NCI-H2196 (cell line): ENCODE measurements around the gene OTUD5.

Experiments
- DNase-seq: peaks from one replicate; lab custom pipeline; 2025; ENCODE audit not compliant: unreplicated experiment; lab: John Stamatoyannopoulos, UW

The OTUD5 gene

DNA sequence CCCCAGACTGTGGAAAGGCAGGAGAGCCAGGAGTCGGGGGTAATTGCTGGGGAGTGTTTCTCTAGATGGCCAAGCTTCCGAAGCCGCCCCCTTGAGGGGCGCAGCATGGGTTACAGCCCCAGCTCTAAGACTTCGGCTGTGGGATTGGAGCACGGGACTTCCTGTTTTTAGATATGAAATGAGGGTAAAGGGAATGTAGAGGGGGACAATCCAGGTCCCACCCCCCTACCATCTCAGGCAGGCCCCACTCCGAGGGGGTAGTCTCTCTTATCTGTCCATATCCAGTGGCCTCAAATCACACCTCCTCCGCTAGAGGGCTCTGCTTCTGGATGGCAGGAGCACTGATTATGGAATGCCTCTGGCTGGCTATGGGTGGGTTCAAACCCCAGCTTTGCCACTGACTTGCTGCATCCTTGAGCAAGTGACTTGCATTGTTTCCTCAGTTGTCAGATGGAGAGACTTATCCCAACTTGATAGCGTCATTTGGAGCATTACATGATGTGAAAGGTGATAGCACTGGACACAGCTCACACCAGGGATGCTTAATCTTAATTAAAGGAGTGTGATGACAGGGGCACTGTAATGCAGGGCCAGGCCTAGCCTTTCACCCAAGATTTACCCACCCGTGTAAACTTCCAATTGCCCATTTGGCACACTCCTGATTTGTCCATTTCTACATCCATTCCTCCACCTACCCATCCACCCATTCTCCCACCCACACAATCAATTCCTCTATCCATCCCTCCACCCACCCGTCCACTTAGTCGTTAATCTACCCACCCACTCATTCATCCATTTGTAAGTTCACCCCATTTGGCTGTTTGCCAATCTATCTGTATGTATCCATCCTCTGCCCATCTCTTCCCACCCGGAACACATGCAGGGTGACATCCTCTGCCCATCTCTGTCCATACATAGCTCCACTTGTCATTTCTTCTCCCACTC, 15.1 kb upstream of the OTUD5 start:
- peak; percentile 9 for DNase-seq

DNA sequence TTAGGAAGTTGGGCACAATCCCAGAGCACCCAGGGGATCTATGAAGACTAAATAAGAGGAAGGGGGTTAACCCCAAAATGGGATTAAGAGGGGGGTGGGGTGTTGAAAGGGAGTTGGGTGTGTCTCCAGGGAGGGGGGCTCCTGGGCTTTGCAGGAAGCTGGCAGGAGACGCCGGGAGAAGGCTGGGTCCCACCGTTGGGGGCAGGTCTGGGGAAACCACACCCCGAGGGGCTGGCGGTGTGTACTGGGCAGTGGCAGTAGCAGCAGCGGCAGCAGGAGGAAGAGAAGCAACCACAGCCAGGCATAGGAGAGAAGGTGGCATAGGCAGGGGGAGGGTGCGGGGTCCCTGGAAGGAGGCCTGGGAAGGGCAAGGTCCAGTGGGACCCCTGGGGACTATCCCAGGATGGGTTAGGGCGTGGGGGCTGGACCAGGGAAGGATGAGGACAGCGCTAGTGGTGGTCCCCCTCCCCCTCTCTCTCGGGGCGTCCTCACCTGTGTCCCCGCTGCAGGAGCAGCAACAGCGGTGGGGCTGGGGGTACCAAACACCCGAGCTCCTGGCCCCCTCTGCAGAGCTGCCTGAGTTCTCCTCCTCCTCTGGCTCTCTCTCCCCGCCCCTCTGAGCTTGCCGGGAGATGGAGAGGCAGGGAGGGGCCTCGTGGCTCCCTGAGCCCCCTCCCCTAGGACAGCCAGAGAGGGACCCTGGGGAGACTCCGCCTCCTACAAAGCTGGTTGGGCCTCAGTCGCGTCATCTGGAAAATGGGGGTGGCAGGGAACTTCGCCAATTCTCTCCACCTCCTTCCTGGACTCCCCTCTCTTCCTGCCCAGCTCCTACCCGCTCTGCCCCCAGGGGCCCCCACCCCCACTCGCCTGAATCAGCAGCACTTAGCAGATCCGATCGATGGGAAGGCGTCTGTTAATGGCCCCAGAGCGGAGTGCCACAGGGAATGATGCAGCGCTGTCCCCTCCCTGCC, 14.1 kb upstream of the OTUD5 start, which contains the start of gene KCND1:
KCND1 (minus strand) TSS at position 596 of the 971 bp plus-strand sequence. CDS start 1,573 bp downstream, outside the sequence.
- no peak for DNase-seq

DNA sequence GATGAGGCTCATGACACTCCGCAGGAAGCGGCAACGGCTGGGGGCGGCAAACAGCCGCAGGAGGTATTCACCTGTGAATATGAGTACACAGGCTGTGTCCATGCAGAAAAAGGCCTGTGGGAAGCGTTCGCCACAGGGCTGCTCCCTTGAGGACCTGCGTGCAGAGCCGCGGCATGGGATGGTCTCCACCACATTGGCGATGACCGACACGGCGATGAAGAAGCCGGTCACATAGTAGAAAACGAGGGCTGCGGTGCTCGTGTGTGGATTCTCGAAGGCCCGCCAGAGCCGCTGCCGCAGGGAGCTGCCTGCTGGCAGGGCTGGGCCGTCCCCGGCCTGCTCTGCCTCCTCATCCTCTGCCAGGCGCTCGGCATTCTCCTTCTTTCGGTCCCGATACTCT, 12.1 kb upstream of the OTUD5 start:
- no peak for DNase-seq

DNA sequence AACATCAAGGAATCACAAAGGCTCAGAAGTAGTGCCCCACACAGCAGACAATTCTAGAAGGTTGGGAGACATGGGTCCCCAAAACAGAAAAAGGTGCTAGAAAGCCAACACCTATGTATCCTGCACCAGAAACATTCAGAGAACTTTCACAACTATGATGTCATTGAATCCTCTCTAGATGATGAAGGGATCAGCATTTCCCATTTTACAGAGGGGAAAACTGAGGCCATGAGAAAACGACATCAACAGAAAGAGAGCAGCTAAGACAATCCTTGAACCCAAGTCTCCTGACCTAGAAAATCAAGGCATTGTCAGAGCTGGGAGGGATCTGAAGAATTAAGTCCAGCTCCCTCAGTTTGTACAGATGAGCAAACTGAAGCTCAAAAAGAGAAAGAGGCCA, 11.0 kb upstream of the OTUD5 start:
- no peak for DNase-seq

DNA sequence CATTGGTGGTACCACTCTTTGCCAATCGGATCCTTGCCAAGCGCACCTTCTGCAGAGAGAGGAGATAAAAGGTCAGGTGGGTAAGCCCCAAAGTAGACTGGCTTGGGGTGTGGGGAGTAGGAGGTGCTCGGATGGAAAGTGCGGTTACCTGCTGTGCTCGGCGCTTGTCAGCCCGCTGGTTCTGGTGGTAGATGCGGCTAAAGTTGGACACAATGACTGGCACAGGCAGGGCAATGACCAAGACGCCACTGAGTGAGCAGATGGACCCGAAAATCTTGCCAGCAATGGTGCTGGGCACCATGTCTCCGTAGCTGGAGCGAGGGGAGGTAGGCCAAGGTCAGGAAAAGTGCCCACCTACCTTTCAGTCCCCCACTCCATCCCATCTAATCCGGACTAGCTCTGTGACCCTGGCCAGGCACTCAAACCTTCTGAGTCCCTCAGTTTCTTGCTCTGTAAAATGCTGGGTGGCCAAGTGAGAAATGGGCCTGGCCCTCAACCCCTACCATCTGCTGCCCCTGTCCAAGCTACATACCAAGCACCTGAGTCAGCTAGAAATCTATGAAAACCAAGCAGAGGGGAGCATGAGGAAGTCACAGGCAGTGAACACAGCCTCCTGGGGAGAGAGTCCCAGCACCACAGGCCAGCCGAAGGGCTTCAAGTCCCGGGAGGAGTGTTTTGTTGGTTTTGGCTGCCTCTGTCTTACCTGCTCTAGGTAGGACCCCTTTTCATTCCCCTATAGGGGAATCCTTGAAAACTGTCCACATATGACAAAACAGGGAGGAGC, 9.6 kb upstream of the OTUD5 start:
- DNase-seq = no peak

DNA sequence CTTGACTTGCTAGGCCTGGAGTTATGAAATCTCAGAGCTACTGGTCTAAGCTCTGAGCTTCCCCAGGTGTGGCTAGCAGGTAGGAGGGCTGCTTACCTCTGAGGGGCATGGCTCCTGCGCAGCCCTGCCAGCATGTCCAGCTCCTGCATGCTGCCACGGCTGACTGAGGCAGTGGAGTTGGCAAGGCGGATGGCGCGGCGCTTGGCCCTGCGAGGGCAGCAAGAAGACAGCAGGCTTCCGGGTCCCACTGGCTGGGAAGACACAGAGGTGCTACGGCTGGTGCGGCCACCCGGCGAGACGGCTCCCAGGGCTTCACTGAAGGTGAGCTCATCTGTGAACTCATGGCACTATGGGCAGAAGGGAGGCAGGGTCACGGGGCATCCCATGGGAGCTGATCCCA, 8.6 kb upstream of the OTUD5 start:
- DNase-seq = no peak

DNA sequence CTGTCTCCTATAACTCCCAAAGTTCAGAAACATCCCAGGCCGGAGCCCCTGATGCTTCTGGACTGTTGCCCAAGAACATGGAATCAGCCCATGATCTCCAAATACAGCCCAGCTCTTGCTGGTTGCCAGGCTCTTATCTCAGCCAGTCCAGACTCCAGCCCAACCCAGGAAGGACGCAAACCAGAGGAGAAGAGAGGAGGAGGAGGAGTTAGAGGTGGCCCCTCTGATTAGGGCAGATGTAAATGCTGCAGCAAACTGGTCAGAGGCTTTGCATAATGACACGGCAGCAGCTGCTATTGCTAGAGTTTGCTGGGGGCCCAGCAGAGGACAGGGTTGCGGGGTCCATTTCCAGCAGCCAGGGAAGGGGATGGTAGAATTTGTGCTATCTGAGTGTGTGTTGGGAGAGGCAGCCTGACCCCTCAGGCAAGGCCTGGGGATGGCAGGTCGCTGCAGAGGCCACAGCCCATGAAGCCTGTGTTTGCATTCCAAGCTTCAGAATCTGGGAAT, 4.2 kb upstream of the OTUD5 start:
- no peak for DNase-seq

DNA sequence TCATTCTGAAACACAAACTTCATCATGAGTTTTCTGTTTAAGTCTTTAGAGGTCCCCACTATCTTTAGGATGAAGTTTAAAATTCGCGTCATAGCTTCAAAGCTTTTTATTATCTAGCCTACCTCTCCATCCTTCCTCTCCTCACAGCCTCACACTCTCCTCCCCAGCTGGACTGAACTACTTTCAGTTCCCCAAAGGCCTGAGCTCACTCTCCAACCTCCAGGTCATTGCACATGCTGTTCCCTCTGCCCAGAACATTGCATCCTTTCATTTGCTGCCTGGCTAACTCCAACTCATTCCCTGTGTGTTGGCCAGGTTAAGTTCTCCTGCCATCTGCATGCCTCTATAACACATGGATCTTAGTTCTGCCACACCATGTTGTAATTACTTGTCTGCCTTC, 2.9 kb upstream of the OTUD5 start:
- DNase-seq = no peak

DNA sequence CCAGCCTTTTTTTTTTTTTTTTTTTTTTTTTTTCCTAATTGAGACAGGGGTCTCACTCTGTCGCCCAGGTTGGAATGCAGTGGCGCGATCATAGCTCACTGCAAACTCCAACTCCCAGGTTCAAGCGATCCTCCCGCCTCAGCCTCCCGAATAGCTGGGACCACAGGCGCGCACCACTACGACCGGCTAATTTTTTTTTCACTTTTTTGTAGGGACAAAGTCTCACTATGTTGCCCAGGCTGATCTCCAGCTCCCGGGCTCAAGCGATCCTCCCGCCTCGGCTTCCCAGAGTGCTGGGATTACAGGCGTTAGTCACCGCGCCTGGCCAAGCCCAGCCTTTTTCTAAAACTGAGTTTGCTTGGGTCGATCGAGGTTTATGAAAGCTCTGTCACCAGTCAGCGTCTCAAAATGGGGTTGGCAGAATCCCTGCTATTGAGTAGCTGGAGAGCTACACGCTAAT, 1.3 kb upstream of the OTUD5 start:
- no peak for DNase-seq

DNA sequence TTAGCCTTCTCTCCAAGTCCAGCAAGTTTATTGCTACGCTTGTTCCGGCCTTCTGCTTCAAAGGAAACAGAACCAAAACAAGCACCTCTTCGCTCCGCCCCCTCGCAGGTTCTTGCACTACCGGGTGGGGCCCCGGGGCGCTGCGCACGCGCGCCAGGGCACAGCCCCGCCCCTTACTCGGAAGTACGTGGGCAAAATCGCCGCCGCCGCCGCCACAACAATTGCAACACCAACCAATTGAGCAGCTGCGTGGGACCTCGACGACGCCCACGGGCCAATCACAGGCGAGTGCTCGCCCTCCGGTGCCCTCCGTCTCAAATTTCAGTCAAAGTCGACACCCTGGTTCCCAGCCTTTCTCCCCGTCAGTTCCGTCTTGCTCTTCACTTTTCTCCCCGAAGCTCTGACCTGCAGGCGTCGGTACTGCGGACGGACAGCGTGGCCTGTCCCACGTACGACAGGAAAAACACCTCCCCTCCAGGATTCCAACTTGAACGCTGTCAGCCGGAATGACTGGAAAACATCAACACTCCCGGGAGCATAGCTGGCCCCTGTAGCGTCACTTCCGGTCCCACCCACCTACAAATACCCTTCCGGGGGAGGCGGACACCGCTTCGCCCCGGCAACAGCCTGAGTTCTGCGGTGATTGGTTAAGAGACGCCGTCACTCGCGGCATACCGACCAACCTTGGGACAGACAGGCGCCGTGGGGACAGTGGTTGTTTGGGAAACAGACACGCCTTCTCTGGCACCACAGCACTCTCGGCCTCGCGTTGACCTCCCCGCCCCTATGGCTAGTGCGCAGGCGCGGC, 624 bp upstream of the OTUD5 start:
- DNase-seq = peak; percentile 90

DNA sequence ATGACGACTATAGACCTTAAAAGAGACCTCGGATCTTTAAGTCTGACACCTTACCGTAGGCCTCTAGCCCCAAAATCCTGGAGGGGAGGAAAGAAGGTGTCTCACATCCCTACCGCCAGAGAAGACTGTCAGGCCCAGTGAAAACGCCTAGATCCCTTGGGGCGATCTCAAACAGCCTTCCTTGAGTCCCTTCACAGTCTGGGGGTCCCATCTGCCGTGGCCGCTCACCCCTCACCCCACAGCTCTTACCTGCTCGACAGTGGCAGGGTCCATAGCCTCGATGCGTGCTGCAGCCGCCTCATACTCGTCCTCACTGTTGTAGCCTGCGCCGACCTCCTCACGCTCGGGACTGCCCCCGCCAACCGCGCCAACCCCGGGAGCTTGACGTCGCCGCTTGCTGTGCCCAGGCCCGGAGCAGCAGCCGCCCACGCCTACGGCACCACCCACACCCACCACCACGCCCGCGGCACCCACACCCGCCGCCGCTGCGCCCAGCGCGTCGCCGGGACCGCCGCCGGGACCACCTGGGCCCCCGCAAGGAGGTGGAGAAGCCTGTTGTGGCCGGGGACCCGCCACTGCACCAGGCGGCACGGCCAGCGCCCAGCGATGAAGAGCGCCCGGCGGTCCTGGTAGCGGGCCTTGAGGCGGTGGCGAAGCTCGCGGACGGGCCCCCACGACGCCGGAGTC, 536 bp downstream of the OTUD5 start:
- DNase-seq = no peak

DNA sequence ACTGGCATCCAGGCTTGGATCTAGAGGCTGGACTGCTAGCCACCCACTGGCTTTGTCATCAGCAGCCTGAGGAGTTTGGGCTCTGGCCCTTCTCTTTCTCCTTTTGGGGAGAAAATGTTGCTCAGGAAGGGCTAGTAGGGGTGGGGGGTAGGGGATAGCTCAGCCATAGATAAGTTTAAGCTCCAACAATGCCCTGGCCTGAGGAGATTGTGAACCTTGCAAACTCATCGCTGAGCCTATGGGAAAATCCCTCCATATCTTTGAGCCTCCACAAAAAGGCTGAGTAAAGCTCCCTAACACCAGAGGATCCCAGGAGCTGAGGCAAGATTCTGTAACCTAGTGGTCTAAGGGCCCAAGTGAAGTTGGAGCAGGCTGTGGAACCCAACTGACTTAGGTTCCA, 8.8 kb downstream of the OTUD5 start:
- DNase-seq = no peak

DNA sequence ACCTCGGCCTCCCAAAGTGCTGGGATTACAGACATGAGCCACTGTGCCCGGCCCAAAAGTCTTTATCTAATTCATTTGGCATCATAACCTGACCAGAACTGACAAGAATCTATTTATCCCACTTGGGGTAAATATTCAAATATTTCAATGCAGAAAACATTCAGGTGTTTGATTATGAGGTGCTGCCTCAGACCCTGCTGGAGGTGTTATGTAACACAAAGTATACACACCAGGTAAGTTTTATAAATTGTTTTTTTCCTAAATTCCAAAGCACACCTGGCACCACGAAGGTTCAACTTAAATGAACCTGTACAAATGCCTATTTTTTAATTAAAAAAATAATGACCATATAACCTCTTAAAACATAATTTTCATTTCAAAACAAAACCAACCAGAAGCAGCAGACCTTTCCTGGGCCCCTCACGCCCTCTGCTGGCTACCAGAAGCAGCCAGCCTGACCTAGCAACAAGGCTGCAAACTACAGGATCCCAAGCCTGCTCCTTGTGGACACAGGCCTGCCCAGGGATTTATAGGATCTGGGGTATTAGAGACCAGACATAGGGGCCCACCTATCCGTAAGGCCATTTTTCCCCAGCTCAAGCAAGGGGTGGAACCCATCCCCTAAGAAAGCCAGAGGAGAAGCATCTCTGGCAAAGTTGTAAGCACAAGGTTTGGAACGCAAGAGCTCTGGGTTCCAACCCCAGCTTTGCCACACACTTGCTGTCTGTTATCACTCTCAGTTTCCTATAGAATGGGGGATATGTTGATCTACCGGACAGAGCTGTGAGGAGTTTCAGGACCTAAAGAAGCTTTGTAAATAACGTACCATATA, 11.7 kb downstream of the OTUD5 start:
- peak; percentile 29 for DNase-seq

DNA sequence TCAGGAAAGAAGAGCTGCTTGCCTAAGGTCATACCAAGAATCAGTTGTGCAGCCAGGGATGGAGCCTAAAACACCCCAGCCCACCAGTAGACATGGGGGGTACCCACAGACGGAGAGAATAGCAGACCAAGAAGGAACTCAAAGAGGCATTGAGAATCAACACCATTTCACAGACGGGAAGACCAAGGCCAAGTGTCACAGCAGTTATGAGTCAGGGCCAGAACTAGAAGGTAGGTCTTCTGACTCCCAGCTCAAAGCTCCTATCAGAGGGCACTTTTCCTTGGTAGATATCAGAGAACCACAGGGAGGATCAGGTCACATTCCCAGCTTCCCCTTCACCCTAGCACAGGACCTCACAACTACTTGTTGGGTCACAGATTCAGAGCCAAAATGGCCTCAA, 14.5 kb downstream of the OTUD5 start:
- DNase-seq = no peak

DNA sequence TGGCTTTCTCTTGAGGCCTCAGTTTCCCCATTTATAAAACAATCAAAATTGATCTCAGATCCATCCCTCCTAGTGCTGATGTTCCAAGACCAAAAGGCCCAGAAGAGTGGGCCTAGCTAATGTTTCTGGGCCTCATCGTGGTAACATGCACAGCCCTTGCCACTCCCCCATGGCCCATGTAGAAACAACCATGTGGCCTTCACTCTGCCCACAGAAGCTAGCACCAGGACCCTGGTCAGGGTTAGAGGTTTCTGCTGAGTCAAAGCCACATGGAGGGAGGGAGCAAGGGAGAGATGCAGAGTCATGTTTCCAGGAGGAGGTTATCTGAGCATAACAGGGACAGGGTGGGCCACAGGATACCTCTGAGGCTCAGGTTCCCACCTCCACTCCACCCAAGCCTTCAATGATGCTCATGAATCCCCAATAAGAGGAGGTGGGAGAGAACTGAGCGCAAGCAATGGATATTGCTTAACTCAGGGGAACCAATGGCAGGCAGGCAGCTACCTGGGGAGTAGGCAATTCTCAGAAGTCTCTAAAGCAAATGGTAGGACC, 16.9 kb downstream of the OTUD5 start:
- no peak for DNase-seq

DNA sequence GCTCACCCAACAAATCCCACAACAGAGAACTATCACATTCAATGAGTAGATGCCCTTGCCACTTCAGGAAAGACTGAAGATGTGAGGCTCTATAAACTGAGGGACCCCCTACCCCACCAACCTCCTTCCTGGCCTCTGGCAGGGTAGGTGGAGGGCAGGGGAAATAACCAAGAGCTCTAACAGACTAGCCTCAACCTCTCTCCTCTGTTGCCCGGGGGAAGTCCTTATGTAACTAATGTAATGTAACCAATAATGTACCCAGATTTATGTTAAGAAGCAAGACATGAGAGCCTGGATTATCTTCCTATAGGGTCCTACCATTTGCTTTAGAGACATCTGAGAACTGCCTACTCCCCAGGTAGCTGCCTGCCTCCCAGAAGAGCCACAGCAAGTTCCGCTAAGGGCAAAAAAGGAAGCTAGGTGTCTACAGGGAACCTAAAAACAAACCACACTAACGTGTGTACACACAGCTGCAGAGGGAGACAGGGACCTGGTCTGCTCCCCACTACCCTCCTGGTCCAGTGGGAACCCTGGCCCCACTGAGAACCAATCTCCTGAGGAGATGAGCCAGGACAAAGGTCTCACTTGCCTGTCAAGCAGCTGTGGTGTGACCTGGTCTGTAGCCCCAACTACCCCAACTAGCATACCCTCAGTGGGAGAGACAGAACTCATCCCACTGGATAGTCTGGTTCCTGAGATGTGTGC, 17.7 kb downstream of the OTUD5 start:
- no peak for DNase-seq

DNA sequence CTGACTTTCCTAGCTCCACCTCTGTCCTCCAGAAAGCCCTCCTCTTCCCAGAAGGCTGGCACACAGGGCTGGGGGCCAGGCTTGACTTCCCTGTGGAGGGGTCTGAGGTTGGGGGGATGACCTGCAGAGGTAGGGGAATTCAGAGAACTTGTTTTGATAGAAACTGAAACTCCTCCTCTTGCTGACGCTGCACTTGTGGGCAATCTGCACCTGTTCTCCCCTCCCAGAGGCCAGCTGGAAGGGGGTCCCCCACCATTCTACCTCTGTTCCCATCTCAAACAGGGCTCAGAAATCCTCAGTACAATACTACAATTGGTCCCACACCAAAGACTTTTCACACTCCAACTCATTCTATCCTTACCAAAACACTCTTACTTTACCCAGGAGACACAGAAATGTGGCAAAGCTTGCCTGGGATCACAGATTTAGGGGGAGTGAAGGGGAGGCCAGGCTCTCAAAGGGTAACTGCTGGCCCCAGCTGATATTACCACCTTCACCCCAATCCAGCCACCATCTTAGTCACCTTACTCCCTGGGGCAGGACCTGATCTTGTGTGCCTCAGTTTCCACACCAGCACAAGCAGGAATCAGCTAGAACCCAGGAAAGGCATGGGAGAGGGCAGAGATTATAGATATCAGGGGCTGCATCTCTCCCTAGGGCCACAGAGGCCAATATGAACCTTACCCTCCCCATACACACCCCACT, 18.5 kb downstream of the OTUD5 start:
- DNase-seq = no peak
